ENCODE data around the gene UTS2B.
"Not testable (repeated sequence)": the region's sequence is repeated elsewhere in the genome, so short reads cannot be mapped to it uniquely, and the experiment has no call there.

The UTS2B gene

DNA sequence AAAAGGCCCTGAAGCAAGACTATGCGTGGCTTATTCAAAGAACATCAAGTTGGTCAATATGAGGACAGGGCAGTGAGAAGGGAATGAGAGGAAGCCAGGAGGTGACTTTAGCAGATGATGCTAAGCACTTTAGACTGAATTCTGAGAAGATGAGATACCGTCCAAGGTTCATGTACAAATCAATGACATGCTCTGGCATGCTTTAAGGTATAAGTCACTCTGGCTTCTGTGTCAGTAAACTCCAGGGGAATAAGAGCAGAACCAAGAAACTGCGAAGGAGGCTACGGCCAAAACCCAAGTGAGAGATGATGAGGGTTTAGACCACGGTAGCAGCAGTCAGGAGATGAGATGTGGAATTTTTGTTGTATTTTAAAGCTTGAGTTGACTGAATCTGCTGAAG is 10.0 kb downstream of the UTS2B start:
- no peak for DNase-seq

DNA sequence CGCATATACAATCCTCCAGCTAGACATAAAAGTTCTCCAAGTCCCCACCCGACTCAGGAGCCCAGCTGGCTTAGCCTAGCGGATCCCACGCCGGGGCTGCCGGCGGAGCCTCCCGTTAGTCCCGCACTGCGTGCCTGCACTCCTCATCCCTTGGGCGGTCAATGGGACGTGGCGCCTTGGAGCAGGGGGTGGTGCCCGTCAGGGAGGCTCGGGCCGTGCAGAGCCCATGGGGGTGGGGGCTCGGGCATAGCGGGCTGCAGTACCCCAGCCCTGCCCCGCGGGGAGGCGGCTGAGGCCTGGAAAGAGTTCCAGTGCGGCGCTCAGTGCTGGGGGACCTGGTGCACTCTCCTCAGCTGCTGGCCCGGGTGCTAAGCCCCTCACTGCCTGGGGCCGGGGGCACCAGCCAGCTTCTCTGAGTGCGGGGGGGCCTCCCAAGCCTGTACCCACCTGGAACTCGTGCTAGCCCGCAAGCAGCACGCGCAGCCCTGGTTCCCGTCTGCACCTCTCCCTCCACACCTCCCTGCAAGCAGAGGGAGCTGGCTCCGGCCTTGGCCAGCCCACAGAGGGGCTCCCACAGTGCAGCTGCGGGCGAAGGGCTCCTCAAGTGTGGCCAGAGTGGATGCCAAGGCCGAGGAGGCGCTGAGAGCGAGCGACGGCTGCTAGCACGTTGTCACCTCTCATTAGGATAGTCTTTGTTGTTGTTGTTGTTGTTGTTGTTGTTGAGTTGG is 13.3 kb downstream of the UTS2B start:
- DNase-seq = no peak

DNA sequence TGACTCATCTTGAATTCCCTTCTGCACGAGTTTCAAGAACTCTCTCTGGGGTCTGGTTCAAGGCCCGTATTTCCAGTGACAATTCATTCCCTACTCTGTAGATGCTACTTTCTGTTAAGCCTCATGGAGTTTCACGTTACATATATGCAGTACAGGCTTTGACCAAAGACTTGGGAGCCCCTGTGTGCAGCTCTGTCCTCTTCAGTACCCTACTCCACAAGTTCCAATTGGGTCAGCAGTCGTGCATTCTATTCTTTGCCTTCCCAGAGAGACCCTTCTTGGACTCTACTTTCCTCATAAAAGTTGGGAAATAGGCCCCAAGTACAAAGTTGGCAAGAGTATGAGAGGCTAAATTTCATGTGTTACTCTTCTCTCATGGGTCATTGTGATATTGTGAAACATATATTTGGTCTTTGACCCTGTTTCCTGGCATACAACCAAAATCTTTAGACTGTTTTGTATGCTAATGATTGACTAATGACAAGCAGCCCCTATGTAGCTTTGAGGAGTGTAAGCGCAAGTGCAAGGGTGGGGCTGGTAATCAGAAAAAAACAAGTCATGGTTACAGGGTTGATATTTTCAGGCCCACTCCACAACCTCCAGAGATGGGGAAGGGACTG is 16.1 kb downstream of the UTS2B start:
- no peak for DNase-seq

DNA sequence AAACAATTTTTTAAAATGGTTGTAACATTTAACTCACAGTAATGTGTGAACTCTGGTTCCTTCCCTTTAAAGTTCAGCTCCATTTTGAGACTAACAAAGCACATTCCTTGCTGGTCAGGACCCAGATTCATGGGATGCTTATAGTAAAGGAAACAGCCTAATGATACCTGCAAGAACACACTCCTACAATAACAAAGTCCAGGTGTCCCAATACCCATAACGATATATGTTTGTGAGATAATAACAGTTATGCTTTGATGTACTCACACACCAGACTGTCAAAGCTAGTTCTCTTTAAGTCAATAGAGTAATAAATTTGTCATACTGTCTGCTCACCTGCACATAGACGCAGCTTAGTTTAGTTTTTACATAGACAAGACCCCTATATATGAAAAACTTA is 17.0 kb downstream of the UTS2B start:
- no peak for DNase-seq

DNA sequence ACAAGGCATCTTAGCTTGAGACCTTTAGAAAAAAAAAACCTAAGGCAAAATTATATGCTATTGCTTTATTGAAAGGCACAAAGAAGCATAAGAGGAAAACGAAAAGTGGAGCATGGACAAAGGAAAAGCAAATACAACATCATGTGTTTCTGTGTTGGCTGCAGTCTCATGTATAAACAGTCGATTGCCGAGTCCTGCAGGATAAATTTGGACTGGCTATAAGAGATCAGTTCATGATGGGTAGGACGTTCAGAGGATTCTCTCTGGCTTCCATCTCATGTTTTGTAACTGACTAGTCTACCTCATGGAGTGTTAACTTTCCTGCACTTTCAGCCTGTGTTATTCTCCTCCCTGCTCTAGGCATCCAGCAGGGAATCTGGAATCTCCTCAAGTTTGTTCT is 23.0 kb downstream of the UTS2B start:
- no peak for DNase-seq

DNA sequence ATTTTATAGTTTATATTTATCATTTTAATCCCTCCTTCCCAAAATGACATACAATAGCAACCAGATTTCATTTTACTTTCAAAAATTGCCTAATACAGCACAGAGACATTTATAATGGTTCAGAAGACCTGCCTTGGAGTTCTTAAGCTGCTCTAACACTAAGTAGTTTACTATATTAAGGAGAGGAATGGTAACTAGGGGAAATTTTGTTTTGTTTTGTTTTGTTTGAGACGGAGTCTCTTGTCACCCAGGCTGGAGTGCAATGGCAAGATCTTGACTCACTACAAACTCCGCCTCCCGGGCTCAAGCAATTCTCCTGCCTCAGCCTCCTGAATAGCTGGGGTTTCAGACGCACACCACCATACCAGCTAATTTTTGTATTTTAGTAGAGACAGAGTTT is 23.9 kb downstream of the UTS2B start:
- DNase-seq = no peak

DNA sequence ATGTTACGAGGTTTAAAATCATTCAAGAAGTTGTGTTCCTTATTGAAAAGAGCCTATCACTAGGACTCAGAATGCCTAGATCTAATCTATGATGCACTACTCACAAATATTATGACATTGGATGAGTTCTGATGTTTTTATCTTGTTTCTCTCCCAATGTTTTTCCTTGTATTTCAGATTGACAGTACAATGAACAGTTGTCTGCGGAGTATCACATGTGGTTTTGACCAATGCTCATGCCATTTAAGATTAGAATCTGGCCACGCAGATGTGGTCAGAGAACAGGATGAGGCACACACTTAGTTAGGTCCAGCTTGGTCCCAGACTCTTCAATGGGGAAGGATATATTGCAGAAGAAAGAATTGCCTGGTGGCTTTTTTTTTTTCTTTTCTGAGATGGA is 26.7 kb downstream of the UTS2B start:
- DNase-seq = no peak

DNA sequence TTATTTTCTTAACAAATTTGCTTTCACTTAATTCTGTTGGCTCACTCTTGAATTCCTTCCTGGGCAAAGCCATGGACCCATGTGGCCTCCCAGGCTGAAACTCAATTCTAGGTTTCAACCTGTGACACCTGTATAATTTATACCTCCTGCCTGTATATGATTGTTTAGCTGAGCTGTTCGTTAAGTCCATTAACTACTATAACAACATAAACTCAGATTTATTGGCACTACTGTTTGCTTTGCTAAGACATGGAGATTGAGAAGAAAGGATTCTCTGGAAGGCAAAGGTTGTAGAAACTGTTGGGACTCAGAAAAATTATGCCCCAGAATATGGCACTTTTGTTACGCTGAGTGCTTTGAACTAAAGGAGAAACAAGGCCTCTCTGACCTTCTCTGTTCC is 27.9 kb downstream of the UTS2B start:
- DNase-seq = no peak

DNA sequence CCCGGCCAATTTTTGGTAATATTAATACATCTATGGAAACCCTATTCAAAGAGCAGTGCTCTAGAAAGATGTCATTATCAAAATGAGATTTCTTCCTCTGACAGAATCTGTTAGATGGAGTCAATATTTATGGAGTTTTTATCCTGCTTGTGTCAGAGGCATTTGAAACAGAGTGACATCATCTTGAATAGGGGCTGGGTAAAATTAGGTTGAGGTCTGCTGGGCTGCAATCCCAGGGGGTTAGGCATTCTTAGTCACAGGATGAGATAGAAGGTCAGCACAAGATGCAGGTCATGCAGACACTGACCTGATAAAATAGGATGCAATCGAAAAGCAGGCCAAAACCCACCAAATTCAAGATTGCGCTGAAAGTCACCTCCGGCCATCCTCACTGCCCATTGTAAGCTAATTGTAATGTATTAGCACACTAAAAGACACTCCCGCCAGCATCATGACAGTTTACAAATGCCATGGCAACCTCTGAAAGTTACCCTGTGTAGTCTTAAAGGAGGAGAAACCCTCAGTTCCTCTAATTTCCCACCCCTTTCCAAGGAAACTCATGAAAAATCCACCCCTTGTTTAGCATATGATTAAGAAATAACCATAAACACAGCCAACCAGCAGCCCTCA is 28.4 kb downstream of the UTS2B start:
- DNase-seq = no peak

DNA sequence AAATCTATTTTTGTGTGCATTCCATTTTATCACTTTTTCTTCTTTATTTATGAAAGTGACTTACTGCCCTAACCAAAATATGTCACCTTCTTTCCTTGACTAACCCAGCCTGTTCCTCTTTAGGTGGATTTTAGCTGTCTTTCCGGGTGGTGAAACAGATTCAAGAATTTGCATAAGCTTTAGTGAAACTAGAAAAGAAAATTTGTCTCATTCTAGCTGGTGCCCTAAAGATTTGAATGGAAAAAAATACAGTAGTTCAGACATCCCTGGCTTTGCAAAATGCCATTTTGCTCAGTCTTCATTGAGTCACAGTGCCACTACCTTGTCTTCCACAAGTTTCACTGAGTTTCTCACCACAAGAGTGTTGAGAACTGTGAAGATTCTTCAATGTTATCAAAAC is 29.3 kb downstream of the UTS2B start:
- no peak for DNase-seq

DNA sequence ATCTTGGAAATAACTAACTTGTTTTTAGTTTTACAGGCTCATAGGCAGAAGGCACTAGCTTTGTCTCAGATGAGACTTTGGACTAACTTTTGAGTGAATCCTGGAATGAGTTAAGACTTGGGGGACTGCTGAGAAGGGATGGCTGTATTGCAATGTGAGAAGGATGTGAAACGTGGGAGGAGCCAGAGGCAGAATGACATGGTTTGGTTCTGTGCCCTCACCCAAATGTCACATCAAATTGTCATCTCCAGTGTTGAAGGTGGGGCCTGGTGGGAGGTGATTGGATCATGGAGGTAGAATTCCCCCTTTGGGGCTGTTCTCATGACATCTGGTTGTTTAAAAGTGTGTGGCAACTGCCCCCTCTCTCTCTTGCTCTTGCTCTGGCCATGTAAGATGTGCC is 29.9 kb downstream of the UTS2B start:
- DNase-seq = no peak

DNA sequence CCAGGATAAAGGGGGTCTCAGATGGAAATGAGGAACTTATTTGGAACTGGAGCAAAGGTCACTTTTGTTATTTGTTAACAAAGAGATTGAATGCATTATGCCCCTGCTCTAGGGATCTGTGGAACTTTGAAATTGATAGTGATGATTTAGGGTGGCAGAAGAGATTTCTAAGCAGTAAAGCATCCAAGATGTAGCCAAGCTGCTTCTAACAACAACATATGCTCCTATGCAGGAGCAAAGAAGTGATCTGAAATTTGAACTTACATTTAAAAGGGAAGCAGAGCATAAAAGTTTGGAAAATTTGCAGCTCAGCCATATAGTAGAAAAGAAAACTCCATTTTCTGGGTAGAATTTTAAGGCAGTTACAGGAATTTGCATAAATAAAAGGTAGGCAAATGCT is 31.5 kb downstream of the UTS2B start:
- DNase-seq = no peak

DNA sequence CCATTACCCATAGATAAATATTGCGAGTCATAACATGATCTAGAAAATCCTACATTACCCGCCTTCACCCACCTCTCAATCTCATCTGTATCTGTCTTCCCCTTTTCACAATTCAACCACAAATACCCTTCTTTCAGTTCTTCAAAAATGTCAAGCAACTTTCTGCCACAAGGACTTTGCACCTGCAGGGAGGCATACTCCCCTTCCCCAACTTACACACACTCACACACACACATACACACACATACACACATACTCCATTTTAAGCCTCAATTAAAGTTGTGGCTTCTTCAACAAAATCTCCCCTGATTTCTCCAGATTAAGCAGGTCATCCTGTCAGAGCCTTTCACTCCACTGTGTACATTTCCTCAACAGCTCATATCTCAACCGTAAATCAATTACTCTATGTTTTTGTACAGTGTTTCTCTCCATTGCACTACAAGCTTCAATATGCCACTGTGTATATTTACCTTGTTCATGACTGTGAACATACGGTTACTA is 34.2 kb downstream of the UTS2B start:
- DNase-seq = no peak

DNA sequence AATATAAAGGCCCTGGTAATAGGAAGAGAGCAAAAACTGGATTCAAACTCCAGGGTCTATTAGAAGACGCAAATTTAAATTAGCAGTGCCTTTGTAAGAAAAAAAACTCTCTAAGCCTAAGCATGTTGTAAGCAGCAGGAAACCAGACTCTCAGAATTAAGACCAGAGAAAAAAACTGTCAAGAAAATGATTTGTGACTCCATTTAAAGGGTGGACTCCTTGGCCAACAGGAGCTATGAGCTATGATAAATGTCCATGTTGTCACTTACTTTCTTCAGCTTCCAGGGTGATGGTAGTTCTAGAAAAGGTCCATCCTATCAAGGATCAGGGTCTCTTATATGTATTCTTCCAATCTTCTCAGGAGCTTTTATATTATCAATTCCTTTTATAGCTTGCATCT is 36.0 kb downstream of the UTS2B start:
- DNase-seq = no peak

DNA sequence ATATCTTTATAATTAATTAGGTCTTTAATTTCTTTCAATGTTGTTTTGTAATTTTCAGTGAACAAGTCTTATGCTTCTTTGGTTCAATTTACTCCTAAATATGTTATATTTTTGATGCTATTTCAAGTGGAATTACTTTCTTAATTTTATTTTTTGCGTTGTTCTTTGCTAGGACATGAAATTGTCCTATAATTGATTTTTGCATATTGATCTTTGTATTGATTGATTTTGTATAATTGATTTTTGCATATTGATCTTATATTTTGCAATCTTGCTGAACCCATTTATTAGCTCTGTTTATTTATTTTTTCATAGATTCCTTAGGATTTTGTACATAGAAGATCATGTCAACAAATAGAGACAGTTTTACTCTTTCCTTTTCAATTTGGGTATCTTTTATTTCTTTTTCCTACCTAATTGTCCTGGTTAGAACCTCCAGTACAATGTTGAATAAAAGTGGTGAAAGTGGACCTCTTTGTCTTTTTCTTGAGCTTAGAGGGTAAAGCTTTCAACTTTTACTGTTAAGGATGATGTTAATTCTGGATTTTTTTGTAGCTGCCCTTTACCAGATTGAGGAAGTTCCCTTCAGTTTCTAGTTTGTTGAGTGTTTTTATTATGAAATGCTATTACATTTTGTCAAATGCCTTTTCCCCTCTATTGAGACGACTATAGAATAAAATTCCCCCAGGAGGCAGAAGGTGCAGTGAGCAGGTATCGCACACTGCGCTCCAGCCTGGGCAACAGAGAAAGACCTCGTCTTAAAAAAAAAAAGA is 37.9 kb downstream of the UTS2B start:
- DNase-seq = no peak

DNA sequence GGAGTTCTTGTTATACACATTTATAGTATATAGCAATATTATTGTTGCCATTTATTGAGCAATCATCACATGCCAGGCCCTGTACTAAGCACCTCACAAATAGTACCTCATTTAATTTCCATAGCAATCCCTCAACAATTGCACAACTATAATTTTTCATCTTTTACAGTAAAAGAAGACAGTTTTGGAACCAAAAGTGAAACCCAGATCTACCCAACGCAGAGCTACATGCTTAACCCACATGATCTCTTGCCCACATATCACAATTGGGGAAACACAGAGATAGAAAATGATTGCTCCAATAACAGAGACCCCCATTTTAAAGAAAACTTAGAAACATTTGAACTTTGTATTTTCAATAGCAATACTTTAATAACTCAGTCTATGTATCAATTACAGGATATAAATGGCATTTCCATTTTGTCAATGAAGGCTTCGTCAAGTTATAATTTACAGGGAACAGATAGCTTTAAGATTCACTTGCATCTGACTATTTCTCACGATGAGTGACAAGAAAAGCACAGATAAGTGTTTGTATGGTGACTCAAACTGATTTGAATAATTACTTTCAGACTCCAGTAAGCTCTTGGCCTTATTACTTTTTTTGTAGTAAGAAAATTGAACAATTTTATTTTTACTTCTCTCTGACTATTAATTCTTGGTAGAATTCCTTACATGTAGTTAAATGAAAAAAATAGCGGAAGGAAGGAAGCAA is 39.9 kb downstream of the UTS2B start:
- DNase-seq = no peak

DNA sequence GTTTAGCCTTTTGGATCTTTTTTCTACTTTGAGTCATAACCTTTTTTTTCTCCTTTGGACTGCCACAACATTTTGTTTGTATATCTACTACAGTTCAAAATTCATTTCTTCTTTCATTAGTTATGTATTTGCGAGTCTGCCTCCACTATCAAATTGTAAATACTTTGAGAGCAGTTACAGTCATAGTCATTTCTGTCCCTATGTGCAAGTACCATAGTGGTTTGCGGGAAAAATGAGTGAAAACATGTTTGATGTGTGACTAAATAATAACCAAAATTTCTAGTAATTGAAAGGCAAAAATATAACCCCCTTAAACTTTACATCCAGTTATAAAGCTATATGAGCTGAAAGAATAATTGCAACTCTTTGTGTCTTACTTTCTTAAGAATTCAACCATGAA is 46.9 kb downstream of the UTS2B start:
- DNase-seq = no peak

DNA sequence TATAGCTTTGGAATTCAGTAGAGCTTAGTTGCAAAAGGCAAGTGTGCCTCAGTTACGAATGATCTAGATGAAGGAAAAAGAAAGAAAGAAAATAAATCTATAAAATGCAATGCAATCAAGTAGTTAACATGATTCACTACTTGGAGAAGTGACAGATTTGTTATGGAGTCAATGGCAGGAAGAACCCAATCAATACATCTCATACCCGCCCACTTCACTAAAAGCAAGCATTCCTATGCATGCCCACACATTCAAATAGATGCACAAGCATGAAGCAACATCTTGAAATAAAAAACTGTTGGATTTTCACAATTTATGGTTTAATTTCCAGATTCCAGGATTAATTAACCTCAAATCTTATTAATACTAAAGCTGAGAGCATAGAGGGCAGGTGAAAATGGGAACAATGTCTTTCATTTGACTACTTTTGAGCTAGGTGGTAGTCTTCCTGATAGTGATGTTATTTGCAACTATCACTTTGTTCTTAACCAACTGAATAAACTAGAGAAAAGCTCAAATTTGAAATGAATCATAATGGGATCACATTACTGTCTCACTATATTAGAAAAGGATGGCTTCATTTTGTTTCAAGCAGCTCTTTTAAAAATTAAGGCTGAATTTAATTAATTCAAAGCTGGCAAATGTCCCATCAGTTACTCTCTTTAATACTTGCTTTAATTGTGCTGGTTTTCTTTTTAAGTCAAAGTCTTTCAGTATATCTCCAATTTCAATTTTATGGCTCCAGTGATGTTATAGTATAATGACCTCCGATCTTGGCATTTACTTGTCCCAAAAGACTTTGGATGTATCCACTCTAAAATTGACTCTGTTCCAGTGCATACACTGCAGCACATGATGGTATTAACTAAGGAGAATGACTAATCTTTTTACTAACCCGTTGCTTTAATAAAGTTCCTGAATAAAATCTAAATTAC is 47.8 kb downstream of the UTS2B start:
- DNase-seq = no peak

DNA sequence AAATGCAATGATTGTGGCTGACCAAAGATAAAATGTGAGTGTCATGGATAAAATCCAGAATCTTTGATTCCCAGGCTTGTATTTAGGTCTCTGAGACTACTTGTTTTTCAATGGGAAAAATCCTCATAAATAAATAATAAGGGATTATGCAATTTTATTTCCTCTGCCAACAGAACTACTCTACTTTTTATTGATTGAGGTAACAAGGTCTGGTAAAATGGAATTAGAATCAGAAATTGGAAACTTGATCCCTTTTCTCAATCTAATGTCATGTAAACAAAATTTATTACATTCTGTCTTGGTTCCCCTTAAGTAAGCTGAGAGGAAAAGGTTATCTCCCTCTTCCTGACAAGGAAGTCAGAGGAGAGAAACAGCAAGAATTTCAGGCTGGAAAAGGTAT is 49.4 kb downstream of the UTS2B start:
- no peak for DNase-seq

DNA sequence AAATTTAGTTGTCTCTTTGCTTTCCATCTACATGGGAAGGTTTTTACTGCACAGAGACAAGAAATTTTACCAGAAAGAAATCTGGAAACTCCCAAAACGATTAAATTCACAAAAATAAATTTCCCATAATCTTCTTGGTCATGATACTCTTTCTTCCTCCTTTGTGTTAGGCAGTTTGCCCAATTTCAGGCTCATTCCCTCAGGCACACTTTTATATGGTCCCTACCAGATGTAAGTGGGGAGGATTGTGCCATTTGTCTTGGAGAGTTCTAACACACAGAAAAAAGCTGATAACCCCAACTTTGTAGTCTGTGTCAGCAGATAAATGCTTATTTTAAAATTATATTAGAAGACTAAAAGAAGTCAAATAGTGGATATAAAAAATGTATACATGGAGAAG is 50.2 kb downstream of the UTS2B start:
- DNase-seq = no peak

DNA sequence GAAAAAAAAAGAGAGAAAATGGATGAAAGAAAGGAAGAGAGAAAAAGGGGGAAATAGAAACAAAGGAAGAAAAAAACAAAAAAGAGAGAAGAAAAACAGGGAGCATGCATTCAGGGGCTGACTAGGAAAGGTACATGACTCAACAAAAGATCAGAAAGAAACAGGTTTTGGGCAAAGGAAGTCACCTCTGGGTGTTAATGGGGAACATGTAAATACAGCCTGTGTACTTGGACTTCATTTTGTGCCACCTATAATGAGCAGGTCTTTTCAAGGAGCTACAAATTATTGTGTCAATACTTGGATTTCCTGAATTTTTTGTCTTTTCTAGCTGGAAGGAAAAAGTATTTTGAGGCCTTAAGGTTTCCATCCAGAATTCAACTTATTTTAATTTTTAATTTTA is 54.6 kb downstream of the UTS2B start:
- no peak for DNase-seq

DNA sequence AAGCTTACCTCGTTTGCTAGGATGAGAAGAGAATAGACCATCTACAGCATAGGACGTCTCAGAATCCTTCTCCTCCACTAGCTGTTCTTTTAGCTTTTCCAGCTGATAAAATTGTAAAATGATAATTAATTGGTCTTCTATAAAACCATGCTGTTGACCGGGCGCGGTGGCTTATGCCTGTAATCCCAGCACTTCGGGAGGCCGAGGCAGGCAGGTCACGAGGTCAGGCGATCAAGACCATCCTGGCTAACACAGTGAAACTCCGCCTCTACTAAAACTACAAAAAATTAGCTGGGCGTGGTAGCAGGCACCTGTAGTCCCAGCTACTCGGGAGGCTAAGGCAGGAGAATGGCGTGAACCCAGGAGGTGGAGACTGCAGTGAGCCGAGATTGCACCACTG is 55.1 kb downstream of the UTS2B start:
- not testable (repeated sequence) for DNase-seq
